A549 treated with CORT108297 at 1 μM for 4 hours (cell line): ENCODE measurements around the gene HOXA13. TPM values are rescaled to one million over a fixed set of nuclear protein-coding genes. Genes with fewer than 3 reads are reported as not detected.

Experiments used
- total RNA-seq: library from RNA; stranded (reverse); fragments of 200-300 nt; extraction: Qiagen RNA extraction; gene quantifications from 5 replicates; pipeline ENCODE4 v1.2.3, GENCODE V29; 2022

The HOXA13 gene
- total RNA-seq: 1.6 to 2.1 TPM (median 1.9 TPM) in 5 replicates

GRCh38 chr7:27199849-27200760, at the start of gene HOXA13:
HOXA13 (minus strand) TSS chr7:27200091; CDS start chr7:27200077, 14 bp downstream.

GRCh38 chr7:27242555-27243339, 42.9 kb upstream of the HOXA13 start, which contains the start of gene EVX1:
EVX1 (plus strand) TSS chr7:27242802; CDS start chr7:27243031, 229 bp downstream.

GRCh38 chr7:27185013-27185853, 14.7 kb downstream of the HOXA13 start, which contains the start of gene HOXA11:
HOXA11 (minus strand) TSS chr7:27185232; CDS start chr7:27185144, 88 bp downstream.

DNA sequence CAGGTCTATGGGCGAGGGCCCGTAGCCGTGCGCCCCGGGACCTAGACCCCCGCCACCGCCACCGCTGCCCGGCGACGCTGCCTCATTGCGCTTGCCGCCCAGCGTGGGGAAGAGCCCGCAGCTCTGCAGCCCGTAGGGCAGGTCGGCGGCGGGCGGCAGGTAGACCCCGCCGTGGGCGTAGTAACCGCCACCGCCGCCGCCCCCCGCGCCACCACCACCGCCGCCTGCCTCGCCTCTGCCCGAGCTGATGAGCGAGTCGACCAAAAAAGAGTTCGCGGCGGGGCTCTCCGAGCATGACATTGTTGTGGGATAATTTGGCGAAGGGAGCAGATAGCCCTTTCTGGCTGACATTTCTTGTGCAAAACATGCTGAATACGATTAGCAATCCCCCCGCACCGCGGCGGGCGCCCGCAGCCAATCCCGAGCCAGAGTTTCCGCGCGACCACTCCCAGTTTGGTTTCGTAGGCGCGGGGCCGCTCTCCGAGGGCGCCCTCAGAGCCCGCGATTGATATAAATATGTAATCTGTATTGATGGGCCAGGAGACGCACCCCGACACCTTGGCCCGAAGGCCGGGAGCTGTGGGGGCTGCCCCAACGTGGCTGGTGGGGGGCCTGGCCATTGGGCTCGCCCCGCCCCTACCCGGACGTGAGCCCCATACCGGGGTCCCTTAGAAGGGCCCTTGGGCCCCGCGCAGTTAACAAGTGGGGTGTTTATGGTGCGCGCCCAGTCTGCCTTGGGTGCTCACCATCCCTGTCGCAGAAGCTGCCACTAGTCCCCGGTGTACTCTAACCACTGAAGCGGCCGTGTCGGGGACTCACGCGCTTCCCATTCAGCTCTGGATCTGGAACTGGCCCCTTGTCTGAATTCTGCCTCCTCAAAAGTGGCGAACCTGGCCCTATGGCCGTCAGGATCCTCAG, 25.7 kb downstream of the HOXA13 start, which contains the start of gene HOXA10:
HOXA10 (minus strand) TSS at position 365 of the 918 bp plus-strand sequence; CDS start at position 351, 14 bp downstream.

GRCh38 chr7:27165089-27165995, 34.5 kb downstream of the HOXA13 start, which contains the start of gene HOXA9:
HOXA9 (minus strand) TSS chr7:27165537; CDS start chr7:27165457, 80 bp downstream.

GRCh38 chr7:27156508-27156898, 43.4 kb downstream of the HOXA13 start, which contains the start of gene HOXA7:
HOXA7 (minus strand) TSS chr7:27156675; CDS start chr7:27156545, 130 bp downstream.

GRCh38 chr7:27151931-27152815, 47.7 kb downstream of the HOXA13 start, which contains the start of gene HOXA3:
HOXA3 (minus strand) TSS chr7:27152583; CDS start chr7:27110640, 41,943 bp downstream.

GRCh38 chr7:27147199-27148030, 52.5 kb downstream of the HOXA13 start, which contains the start of gene HOXA6:
HOXA6 (minus strand) TSS chr7:27147774; CDS start chr7:27147749, 25 bp downstream.

Other genes starting within 250 kb of the HOXA13 start
- 2.5 to 4.0 TPM (median 3.5 TPM) in 5 replicates for gene HOXA1, start 104.1 kb downstream of the HOXA13 start, total RNA-seq
- 0.84 to 1.2 TPM (median 0.90 TPM) in 5 replicates for gene HOXA2, start 97.4 kb downstream of the HOXA13 start, total RNA-seq
- gene HOXA4, start 69.3 kb downstream of the HOXA13 start, total RNA-seq: 1.5 to 2.7 TPM (median 2.3 TPM) in 5 replicates
- 3.9 to 7.1 TPM (median 5.3 TPM) in 5 replicates for gene HOXA5, start 56.4 kb downstream of the HOXA13 start, total RNA-seq
- 1.5 to 2.2 TPM (median 1.8 TPM) in 5 replicates for gene HOXA6, start 52.3 kb downstream of the HOXA13 start, total RNA-seq
- 6.1 to 10.2 TPM (median 9.8 TPM) in 5 replicates for gene HOXA3, start 47.5 kb downstream of the HOXA13 start, total RNA-seq
- 4.4 to 5.5 TPM (median 4.9 TPM) in 5 replicates for gene HOXA7, start 43.4 kb downstream of the HOXA13 start, total RNA-seq
- gene HOXA9, start 34.6 kb downstream of the HOXA13 start, total RNA-seq: 0.49 to 1.1 TPM (median 0.63 TPM) in 5 replicates
- 6.7 to 8.3 TPM (median 7.4 TPM) in 5 replicates for gene HOXA10, start 25.8 kb downstream of the HOXA13 start, total RNA-seq
- 0.54 to 0.79 TPM (median 0.77 TPM) in 5 replicates for gene HOXA11, start 14.9 kb downstream of the HOXA13 start, total RNA-seq
- 0.05 to 0.12 TPM (median 0.07 TPM) in 3 of 5 replicates, not detected in the others for gene EVX1, start 42.7 kb upstream of the HOXA13 start, total RNA-seq